ENCODE data around the gene FKBP1A.

DNA sequence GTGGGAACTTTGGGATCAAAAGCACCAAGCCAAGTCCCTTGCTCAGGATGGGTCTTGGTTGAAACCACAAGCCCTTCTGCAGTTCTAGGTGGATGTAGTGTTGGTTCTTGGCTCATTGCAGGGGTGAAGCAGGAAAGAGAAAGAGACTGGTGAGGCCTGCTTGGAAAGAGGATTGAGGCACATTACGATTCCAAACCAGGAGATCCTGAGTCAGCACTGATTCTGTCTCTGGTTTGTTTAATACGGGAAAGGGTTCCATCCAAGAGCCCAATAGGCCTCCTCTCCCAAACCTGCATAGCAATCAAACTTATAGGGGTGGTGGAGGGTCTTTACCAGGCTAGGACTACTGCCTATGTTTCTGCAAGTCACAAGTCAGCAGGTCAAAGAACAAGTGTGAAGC is 49.5 kb upstream of the FKBP1A start:
- TF ChIP-seq CTCF (IDR thresholded peaks at IDR 0.05): no peak
- no peak for TF ChIP-seq POLR2A (IDR thresholded peaks at IDR 0.05)

Measured in sigmoid colon (tissue), 3 donors.